GM10248 (cell line): ENCODE results near the gene TFR2.

Experiments
- CTCF ChIA-PET: fragments of 300-600 bp; sonication (Branson Sonifier 250); formaldehyde crosslinking; extraction: SDS; loops from one replicate; lab custom pipeline; 2021; ENCODE audit warnings: antibody characterized with exemption; lab: Yijun Ruan, JAX
- POLR2A ChIA-PET: fragments of 350-650 bp; sonication (Branson Sonifier 250); formaldehyde crosslinking; extraction: SDS; loops from one replicate; lab custom pipeline; 2020; ENCODE audit warnings: antibody characterized with exemption; lab: Yijun Ruan, JAX
- DNase-seq: peaks from one replicate; pipeline ENCODE4 v3.0.0; 2012; ENCODE audit errors: extremely low spot score
- TF ChIP-seq, protein P1 (sequence below): IDR thresholded peaks from 2 replicates; pipeline ENCODE4 v1.5.1; 2012; ENCODE audit warnings: mild to moderate bottlenecking, low read depth; ENCODE audit errors: extremely low read depth, missing control alignments, control extremely low read depth

TFR2 gene

DNA sequence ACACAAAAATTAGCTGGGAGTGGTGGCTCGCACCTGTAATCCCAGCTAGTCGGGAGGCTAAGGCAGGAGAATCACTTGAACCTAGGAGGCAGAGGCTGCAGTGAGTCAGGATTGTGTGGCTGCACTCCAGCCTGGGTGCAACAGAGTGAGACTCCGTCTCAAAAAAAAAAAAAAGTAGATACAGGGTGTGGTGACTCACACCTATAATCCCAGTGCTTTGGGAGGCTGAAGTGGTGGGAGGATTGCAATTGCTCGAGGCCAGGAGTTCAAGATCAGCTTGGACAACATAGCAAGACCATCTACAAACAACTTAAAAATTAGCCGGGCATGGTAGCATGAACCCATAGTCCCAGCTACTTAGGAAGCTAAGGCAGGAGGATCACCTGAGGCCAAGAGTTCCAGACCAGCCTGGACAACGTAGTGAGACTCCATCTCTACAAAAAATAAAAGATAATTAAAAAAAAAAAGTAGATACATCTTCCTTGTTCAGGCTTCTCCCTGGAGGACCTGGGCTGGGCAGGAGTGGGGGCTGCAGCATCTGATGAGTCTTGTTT is 27.0 kb downstream of the TFR2 start:
- TF ChIP-seq, protein P1, sequence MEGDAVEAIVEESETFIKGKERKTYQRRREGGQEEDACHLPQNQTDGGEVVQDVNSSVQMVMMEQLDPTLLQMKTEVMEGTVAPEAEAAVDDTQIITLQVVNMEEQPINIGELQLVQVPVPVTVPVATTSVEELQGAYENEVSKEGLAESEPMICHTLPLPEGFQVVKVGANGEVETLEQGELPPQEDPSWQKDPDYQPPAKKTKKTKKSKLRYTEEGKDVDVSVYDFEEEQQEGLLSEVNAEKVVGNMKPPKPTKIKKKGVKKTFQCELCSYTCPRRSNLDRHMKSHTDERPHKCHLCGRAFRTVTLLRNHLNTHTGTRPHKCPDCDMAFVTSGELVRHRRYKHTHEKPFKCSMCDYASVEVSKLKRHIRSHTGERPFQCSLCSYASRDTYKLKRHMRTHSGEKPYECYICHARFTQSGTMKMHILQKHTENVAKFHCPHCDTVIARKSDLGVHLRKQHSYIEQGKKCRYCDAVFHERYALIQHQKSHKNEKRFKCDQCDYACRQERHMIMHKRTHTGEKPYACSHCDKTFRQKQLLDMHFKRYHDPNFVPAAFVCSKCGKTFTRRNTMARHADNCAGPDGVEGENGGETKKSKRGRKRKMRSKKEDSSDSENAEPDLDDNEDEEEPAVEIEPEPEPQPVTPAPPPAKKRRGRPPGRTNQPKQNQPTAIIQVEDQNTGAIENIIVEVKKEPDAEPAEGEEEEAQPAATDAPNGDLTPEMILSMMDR, result no peak
- ChIA-PET CTCF (interaction anchor here (1.1 to 4.2 kb wide), 7 partner anchors 11 to 132 kb away, joined by 3 to 12 read pairs (median 6); partner anchors contain the start of gene POP7), POLR2A (no interaction called here)
- DNase-seq, result no peak

GRCh38 chr7:100613412-100614175 is 27.8 kb downstream of the TFR2 start:
- CTCF ChIA-PET, result interaction anchor here (0.7 to 4.2 kb wide), 13 partner anchors 12 to 131 kb away, joined by 3 to 15 read pairs (median 5); partner anchors contain the start of gene POP7
- DNase-seq, result no peak
- POLR2A ChIA-PET, result interaction anchor here (0.6 kb wide), 1 partner anchor 172 kb away, joined by 3 read pairs; no protein-coding TSS in a partner anchor
- TF ChIP-seq, protein P1, result no peak

DNA sequence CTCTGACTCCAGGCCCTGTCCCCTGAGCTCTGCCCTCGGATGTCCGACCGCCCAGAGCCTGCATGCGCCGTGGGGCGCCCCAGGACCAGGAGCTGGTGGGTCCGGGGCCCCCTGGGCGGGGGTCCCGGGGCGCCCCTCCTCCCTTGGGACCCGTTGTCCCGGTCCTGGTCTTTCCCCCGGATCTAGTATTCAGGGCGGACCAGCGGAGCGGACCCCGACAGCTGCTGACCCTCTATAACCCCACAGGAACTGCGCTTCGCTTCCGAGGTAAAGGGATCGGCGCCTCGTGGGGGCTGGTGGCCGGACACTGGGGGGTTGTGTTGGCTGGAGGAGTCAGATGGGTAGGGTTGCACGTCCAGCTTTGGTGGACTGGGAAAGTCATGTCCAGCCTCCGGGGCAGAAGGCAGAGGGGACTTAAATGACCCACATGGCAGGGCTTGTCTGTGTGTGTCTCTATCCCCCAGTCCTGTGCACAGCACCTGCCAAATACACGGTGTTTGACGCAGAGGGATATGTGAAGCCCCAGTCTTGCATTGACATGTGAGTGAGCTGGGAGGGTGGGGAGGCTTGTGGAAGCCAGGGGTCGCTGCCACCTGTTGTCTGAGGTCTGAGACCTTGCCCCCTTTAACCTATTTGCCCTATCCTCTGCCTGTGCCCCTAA is 28.5 kb downstream of the TFR2 start:
- no peak for DNase-seq
- TF ChIP-seq, protein P1, result peak; percentile 19
- ChIA-PET CTCF (interaction anchor here (0.7 to 4.2 kb wide), 23 partner anchors 9 to 240 kb away, joined by 3 to 15 read pairs (median 3); partner anchors contain the start of genes FBXO24, POP7 and SLC12A9), POLR2A (interaction anchor here (0.6 to 1.5 kb wide), 4 partner anchors 27 to 172 kb away, joined by 3 to 14 read pairs (median 4); partner anchors contain the start of genes FBXO24, LRCH4 and POP7)

GRCh38 chr7:100611983-100612729 is 29.2 kb downstream of the TFR2 start, which contains the start of gene MOSPD3:
TSS of gene MOSPD3 (plus strand) at chr7:100612540. CDS start at chr7:100612792, 252 bp downstream.
- ChIA-PET CTCF (interaction anchor here (0.7 to 4.2 kb wide), 18 partner anchors 8 to 240 kb away, joined by 3 to 15 read pairs (median 4); partner anchors contain the start of genes FBXO24, POP7 and SLC12A9), POLR2A (interaction anchor here (1.0 to 1.5 kb wide), 3 partner anchors 26 to 94 kb away, joined by 3 to 14 read pairs (median 4); partner anchors contain the start of genes FBXO24, LRCH4 and POP7)
- TF ChIP-seq, protein P1, result no peak
- peak; percentile 99 for DNase-seq

GRCh38 chr7:100609958-100610357 is 31.4 kb downstream of the TFR2 start:
- ChIA-PET POLR2A (no interaction called here), CTCF (no interaction called here)
- TF ChIP-seq, protein P1, result no peak
- DNase-seq, result no peak
